Esophagus muscularis mucosa (tissue), 4 donors: ENCODE results near the gene ALG12. TPM values are rescaled to one million over a fixed set of nuclear protein-coding genes. Genes with fewer than 3 reads are reported as not detected.

Experiments used
- DNase-seq: peaks from one replicate; pipeline ENCODE4 v3.0.0-alpha.2; 2017; ENCODE audit errors: extremely low spot score
- H3K27ac ChIP-seq, 4 donors: fragments of 200-600 bp; sonication (generic); replicated peaks in 1 of 4; 1 replicate in 3 of 4; 2 replicates in 1 of 4; pipeline ENCODE4 v1.5.1; 2016 to 2019; ENCODE audit warnings: mild to moderate bottlenecking in 1 of 4
- H3K27me3 ChIP-seq, 4 donors: fragments of 200-600 bp; sonication (generic); one replicate each; pipeline versions ENCODE4 v1.5.1 to v1.6.0; 2016 to 2019
- H3K36me3 ChIP-seq, 4 donors: fragments of 200-600 bp; sonication (generic); one replicate each; pipeline ENCODE4 v1.5.1; 2016 to 2019
- H3K4me1 ChIP-seq, 4 donors: fragments of 200-600 bp; sonication (generic); one replicate each; pipeline ENCODE4 v1.5.1; 2016 to 2019
- H3K4me3 ChIP-seq, 4 donors: fragments of 200-600 bp; sonication (generic); 1 replicate in 2 of 4; 2 replicates in 2 of 4; pipeline ENCODE4 v1.5.1; 2016 to 2019; ENCODE audit warnings: mild to moderate bottlenecking in 4 of 4, moderate library complexity in 1 of 4
- H3K9me3 ChIP-seq, 4 donors: fragments of 200-600 bp; sonication (generic); 1 replicate in 3 of 4; 2 replicates in 1 of 4; pipeline ENCODE4 v1.5.1; 2016 to 2019
- CTCF ChIP-seq, 3 experiments: fragments of 200-600 bp in 2 of 3; fragments of 450-650 bp in 1 of 3; sonication (generic) in 2 of 3; IDR thresholded peaks; one replicate each; pipeline ENCODE4 v1.5.1; 2017 to 2019; ENCODE audit warnings: antibody characterized with exemption in 3 of 3, mild to moderate bottlenecking in 2 of 3, moderate library complexity in 1 of 3
- EP300 ChIP-seq: sonication (generic); formaldehyde crosslinking; IDR thresholded peaks from one replicate; pipeline ENCODE4 v1.6.1; 2017; ENCODE audit warnings: antibody characterized with exemption
- POLR2A ChIP-seq: fragments of 450-650 bp; IDR thresholded peaks from one replicate; pipeline ENCODE4 v1.6.1; 2017; ENCODE audit warnings: antibody characterized with exemption, moderate library complexity, mild to moderate bottlenecking, low read depth
- POLR2AphosphoS5 ChIP-seq, 2 donors: sonication (generic); formaldehyde crosslinking; IDR thresholded peaks; one replicate each; pipeline ENCODE4 v1.6.1; 2017; ENCODE audit warnings: antibody characterized with exemption in 2 of 2
- WGBS: methylation state at CpG from one replicate; pipeline ENCODE4 v1.1.5; 2018; 5-methylcytosine and 5-hydroxymethylcytosine counted together
- intact Hi-C: fragments of 100-400 bp; cut with DNase I; formaldehyde crosslinking; loops from one replicate; pipeline ENCODE4 v1.15.1; 2023
- total RNA-seq, 4 donors: library from RNA; depleted of rRNA; stranded (reverse); fragments of >200 nt; gene quantifications; one replicate each; pipeline versions ENCODE4 v1.1.0 to v1.2.1, GENCODE V29; 2016

ALG12 gene
- total RNA-seq, 4 donors from 2014 or later, result 17.7 to 28.0 (median 23.8) TPM

- intact Hi-C loops, result no loop called here
- H3K36me3 ChIP-seq, result peaks cover 0 to 23% (median 10%) of the 10 kb centered on the region in 4 donors
- H3K4me1 ChIP-seq, result peaks cover 0 to 5% (median 0%) of the 10 kb centered on the region in 4 donors
- no peaks in the 10 kb centered on the region for H3K27me3 ChIP-seq
- H3K27ac ChIP-seq, result no peak overlapping the region
- no peak overlapping the region for H3K4me3 ChIP-seq
- 78% methylated on average over 8 of the region's 8 CpGs for WGBS
- peaks cover 0 to 5% (median 0%) of the 10 kb centered on the region in 4 donors for H3K9me3 ChIP-seq
- TF ChIP-seq POLR2A, result no peak
- no peak for TF ChIP-seq EP300
- no peak for TF ChIP-seq CTCF (IDR thresholded peaks at IDR 0.05)
- TF ChIP-seq POLR2AphosphoS5 (IDR thresholded peaks at IDR 0.05), result no peak
- DNase-seq, result no peak
Observed at GRCh38 chr22:49894322-49895054, 23.8 kb downstream of the ALG12 start.

- Histone ChIP-seq H3K4me3 (no peak overlapping the region), H3K4me1 (peaks cover 0 to 5% (median 0%) of the 10 kb centered on the region in 4 donors), H3K27ac (no peak overlapping the region), H3K9me3 (peaks cover 0 to 5% (median 0%) of the 10 kb centered on the region in 4 donors), H3K36me3 (peaks cover 3 to 16% (median 7%) of the 10 kb centered on the region in 4 donors), H3K27me3 (no peaks in the 10 kb centered on the region)
- TF ChIP-seq POLR2A (no peak), CTCF (IDR thresholded peaks at IDR 0.05) (no peak), EP300 (no peak), POLR2AphosphoS5 (IDR thresholded peaks at IDR 0.05) (no peak)
- WGBS, result 86% methylated on average over 4 of the region's 4 CpGs
- intact Hi-C loops, result no loop called here
- no peak for DNase-seq
Observed at GRCh38 chr22:49893025-49893424, 25.2 kb downstream of the ALG12 start.

- peaks cover 0 to 5% (median 0%) of the 10 kb centered on the region in 4 donors for H3K9me3 ChIP-seq
- H3K27me3 ChIP-seq, result no peaks in the 10 kb centered on the region
- intact Hi-C loops, result no loop called here
- peaks cover 0 to 5% (median 0%) of the 10 kb centered on the region in 4 donors for H3K4me1 ChIP-seq
- peaks cover 7 to 21% (median 12%) of the 10 kb centered on the region in 4 donors for H3K36me3 ChIP-seq
- no peak overlapping the region for H3K4me3 ChIP-seq
- DNase-seq, result no peak
- H3K27ac ChIP-seq, result no peak overlapping the region
- TF ChIP-seq POLR2A (no peak), POLR2AphosphoS5 (IDR thresholded peaks at IDR 0.05) (no peak), CTCF (IDR thresholded peaks at IDR 0.05) (no peak), EP300 (no peak)
- 89% methylated on average over 4 of the region's 4 CpGs for WGBS
Observed at GRCh38 chr22:49892226-49892899, 25.9 kb downstream of the ALG12 start.

GRCh38 chr22:49889071-49889470 is 29.2 kb downstream of the ALG12 start:
- H3K27ac ChIP-seq, result no peak overlapping the region
- peaks cover 33 to 50% (median 40%) of the 10 kb centered on the region in 4 donors for H3K36me3 ChIP-seq
- H3K9me3 ChIP-seq, result peaks cover 0 to 5% (median 0%) of the 10 kb centered on the region in 4 donors
- no peak overlapping the region for H3K4me3 ChIP-seq
- no peak for DNase-seq
- H3K4me1 ChIP-seq, result peaks cover 0 to 5% (median 0%) of the 10 kb centered on the region in 4 donors
- no peaks in the 10 kb centered on the region for H3K27me3 ChIP-seq
- no peak for TF ChIP-seq POLR2AphosphoS5 (IDR thresholded peaks at IDR 0.05)
- no peak for TF ChIP-seq EP300
- TF ChIP-seq POLR2A, result no peak
- WGBS, result 92% methylated on average over 5 of the region's 5 CpGs
- intact Hi-C loops, result no loop called here

GRCh38 chr22:49887702-49888101 is 30.5 kb downstream of the ALG12 start:
- TF ChIP-seq POLR2AphosphoS5 (IDR thresholded peaks at IDR 0.05) (no peak), EP300 (no peak), CTCF (IDR thresholded peaks at IDR 0.05) (no peak), POLR2A (no peak)
- intact Hi-C loops, result no loop called here
- H3K36me3 ChIP-seq, result peaks cover 35 to 57% (median 44%) of the 10 kb centered on the region in 4 donors

More at GRCh38 chr22:49887702-49888101, 30.5 kb downstream of the ALG12 start:
- no peak overlapping the region for H3K27ac ChIP-seq
- WGBS, result 88% methylated on average over 9 of the region's 9 CpGs
- peaks cover 0 to 5% (median 0%) of the 10 kb centered on the region in 4 donors for H3K9me3 ChIP-seq
- no peak for DNase-seq
- peaks cover 0 to 1% (median 0%) of the 10 kb centered on the region in 4 donors for H3K4me1 ChIP-seq
- H3K27me3 ChIP-seq, result no peaks in the 10 kb centered on the region
- H3K4me3 ChIP-seq, result no peak overlapping the region
